SH-SY5Y (cell line): ENCODE data around the gene GDF11.

Experiments
- GATA2 ChIP-seq: IDR thresholded peaks from 2 replicates; pipeline ENCODE4 v1.6.1; 2011; ENCODE audit warnings: mild to moderate bottlenecking, low read depth, low read length
- GATA3 ChIP-seq: IDR thresholded peaks from 2 replicates; pipeline ENCODE4 v1.6.1; 2011; ENCODE audit warnings: low read depth, mild to moderate bottlenecking, low read length, moderate library complexity

- TF ChIP-seq GATA3 (no peak), GATA2 (no peak)
Observed at GRCh38 chr12:55724226-55724939, 18.5 kb upstream of the GDF11 start.
